ENCODE results near the gene FAM13A.

- no peak for TF ChIP-seq CTCF (IDR thresholded peaks at IDR 0.05)
- TF ChIP-seq USF2 (IDR thresholded peaks at IDR 0.05; ENCODE audit: borderline replicate concordance, low read depth, low read length): no peak
Observed at GRCh38 chr4:88910101-88910500, 146.9 kb downstream of the FAM13A start.
